ENCODE data around the gene DIPK1C.

DIPK1C gene

DNA sequence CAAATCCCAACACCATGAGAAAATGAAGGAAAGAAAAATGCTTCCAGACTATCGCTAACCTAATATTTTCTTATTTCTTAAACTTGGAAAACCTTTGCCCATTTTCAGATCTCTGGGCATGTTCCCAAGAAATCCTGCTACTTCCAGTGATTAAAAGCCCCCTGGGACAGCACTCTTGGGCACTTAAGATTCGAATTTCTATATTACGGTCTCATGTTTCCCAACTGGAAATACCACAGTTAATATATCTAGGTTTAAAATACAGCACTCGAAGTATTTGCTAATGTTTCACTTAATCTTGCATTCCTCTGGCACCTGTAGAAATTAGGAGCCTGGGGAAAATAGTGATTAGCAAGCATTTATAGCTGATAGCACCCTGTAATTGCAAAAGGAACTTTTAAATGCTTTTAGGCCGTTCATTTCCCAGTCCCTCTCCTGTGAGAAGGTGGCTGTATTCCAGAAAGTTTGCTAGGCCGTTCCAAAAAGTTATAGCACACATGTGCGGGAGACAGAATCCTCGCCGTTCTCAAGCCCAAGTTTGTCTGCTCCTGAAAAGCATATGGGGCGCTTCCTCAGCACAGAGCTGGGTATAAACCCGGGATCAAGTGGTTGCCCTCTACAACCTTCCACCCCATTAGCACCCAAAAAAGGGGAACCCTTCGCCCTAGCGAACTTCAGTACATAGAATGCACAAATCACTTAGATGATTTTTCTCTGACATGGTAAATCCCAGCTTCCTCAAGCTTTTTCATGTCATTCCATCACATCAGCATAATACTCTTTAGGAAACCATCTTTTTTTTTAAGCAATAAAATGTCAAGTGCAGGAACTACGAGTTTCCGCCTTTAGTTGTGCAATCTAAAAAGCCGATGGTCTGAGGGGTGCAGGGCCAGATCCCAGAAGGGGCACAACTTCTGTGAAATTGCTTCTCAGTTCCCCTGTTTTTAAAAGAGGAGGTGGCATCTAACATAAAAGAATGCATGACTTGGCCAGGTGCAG lies 60.6 kb downstream of the DIPK1C start:
- DNase-seq (ENCODE audit: low read depth in 2 of 2), result peak in 1 of 2 donors; percentile 73
- no peak overlapping the region for H3K4me3 ChIP-seq (replicated peaks in 1 of 2; ENCODE audit: low read depth in 2 of 2, low read length in 2 of 2)
- no peak for TF ChIP-seq CTCF (IDR thresholded peaks at IDR 0.05; ENCODE audit: low read depth, low read length)

DNA sequence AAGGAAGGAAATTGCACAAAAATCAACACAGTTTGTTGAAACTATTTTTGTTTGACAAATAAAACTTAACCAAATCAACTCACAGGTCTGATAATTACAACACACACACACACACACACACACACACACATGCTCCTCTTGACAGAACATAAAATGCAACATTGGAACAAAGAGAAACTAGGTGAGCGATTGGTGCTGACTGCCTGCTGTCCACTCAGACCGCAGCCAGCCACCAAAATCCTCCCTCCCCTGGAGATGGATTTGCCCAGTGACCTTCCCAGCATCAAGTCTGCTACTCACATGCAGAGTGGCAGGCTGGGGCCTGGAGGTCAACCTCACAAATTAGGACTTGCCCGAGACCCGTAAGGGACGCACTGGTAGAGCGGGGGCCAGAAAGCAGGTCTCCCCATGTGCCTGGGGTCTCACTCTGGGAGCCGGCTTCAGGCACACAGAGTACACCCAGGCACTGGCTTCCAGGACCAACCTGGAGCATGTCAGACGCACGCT lies 61.4 kb downstream of the DIPK1C start:
- no peak overlapping the region for H3K4me3 ChIP-seq (replicated peaks in 1 of 2; ENCODE audit: low read depth in 2 of 2, low read length in 2 of 2)
- peak in 1 of 2 donors; percentile 17 for DNase-seq (ENCODE audit: low read depth in 2 of 2)
- TF ChIP-seq CTCF (IDR thresholded peaks at IDR 0.05; ENCODE audit: low read depth, low read length), result no peak

DNA sequence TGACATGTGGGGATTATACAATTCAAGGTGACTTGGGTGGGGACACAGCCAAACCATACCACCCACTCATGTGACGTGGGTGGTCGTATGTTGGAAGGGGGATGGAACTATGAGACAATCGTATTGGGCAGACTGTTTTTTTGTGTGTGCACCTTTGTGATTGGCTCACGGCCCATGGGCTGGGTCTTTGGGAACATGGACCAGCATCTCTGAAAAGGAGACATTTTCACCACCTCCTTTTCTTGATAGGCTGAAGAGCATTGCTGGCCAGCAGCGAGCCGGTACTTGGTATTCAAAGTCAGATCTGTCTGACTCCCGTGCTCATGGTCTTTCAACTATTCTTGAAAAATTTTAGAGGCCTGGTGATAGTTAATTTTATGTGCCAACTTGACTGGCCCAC lies 62.1 kb downstream of the DIPK1C start:
- DNase-seq (ENCODE audit: low read depth in 2 of 2), result no peak
- no peak overlapping the region for H3K4me3 ChIP-seq (replicated peaks in 1 of 2; ENCODE audit: low read depth in 2 of 2, low read length in 2 of 2)
- TF ChIP-seq CTCF (IDR thresholded peaks at IDR 0.05; ENCODE audit: low read depth, low read length), result no peak

- H3K4me3 ChIP-seq (replicated peaks in 1 of 2; ENCODE audit: low read depth in 2 of 2, low read length in 2 of 2), result no peak overlapping the region
- DNase-seq (ENCODE audit: low read depth in 2 of 2), result no peak
- TF ChIP-seq CTCF (IDR thresholded peaks at IDR 0.05; ENCODE audit: low read depth, low read length), result no peak
These were observed 64.8 kb downstream of the DIPK1C start for GRCh38 chr18:74392323-74392722.

DNA sequence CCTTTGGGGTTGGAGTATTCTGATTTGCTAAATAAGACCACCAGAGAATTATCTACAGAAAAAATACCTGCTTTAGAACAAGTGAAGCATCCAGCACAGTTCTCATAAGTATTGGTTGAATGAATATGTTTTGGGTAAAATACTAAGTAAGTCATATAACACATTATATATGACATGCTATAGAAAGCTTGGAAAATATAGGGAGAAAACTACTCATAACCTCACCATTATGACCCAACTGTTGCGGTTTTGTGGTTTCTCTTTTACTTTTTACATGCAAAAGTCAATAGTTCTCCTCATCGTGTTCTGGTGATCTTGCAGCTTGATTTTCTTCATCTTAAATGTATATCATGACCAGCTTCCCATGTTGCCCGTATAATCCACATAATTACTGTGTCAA lies 66.2 kb downstream of the DIPK1C start:
- TF ChIP-seq CTCF (IDR thresholded peaks at IDR 0.05; ENCODE audit: low read depth, low read length), result no peak
- H3K4me3 ChIP-seq (replicated peaks in 1 of 2; ENCODE audit: low read depth in 2 of 2, low read length in 2 of 2), result no peak overlapping the region
- DNase-seq (ENCODE audit: low read depth in 2 of 2), result no peak

- DNase-seq (ENCODE audit: low read depth in 2 of 2), result no peak
- no peak for TF ChIP-seq CTCF (IDR thresholded peaks at IDR 0.05; ENCODE audit: low read depth, low read length)
- H3K4me3 ChIP-seq (replicated peaks in 1 of 2; ENCODE audit: low read depth in 2 of 2, low read length in 2 of 2), result no peak overlapping the region
These were observed 67.1 kb downstream of the DIPK1C start for GRCh38 chr18:74389991-74390390.

Data from cardiac fibroblast (primary cell).